Activated T-helper 2 cell treated with anti-CD3 and anti-CD28 coated beads, Interferon-gamma antibody, Interleukin-2, Interleukin-4, amounts not matched to agents 10 μg/mL and 5 μg/mL and 100 μg/mL, durations not matched to agents 14 hours and 24 hours and 36 hours (primary cell): ENCODE measurements around the gene MCCC1. TPM values are rescaled to one million over a fixed set of nuclear protein-coding genes. Genes with fewer than 3 reads are reported as not detected.

Experiments used
- DNase-seq: peaks from one replicate; pipeline ENCODE4 v3.0.0; 2021; ENCODE audit warnings: low spot score
- H3K27ac Mint-ChIP-seq: one replicate; pipeline ENCODE4 v1.8.0; 2021; ENCODE audit warnings: mixed read lengths
- H3K27me3 Mint-ChIP-seq: one replicate; pipeline ENCODE4 v1.8.0; 2021; ENCODE audit warnings: low read depth, mixed read lengths
- H3K36me3 Mint-ChIP-seq: one replicate; pipeline ENCODE4 v1.8.0; 2021; ENCODE audit warnings: low read depth, mixed read lengths
- H3K4me1 Mint-ChIP-seq: one replicate; pipeline ENCODE4 v1.8.0; 2021; ENCODE audit warnings: low read depth, mixed read lengths
- H3K4me3 Mint-ChIP-seq: one replicate; pipeline ENCODE4 v1.8.0; 2021; ENCODE audit warnings: low read depth, mild to moderate bottlenecking, moderate library complexity, mixed read lengths
- H3K9me3 Mint-ChIP-seq: one replicate; pipeline ENCODE4 v1.8.0; 2021; ENCODE audit warnings: mixed read lengths
- intact Hi-C: fragments of 100-400 bp; cut with micrococcal nuclease; formaldehyde crosslinking; loops from one replicate; pipeline ENCODE4 v1.15.1; 2023
- total RNA-seq: library from RNA; stranded (reverse); gene quantifications from 2 replicates; pipeline ENCODE4 v1.2.3, GENCODE V29; 2022

MCCC1 gene
- 25.8 and 31.2 TPM in 2 replicates for total RNA-seq

DNA sequence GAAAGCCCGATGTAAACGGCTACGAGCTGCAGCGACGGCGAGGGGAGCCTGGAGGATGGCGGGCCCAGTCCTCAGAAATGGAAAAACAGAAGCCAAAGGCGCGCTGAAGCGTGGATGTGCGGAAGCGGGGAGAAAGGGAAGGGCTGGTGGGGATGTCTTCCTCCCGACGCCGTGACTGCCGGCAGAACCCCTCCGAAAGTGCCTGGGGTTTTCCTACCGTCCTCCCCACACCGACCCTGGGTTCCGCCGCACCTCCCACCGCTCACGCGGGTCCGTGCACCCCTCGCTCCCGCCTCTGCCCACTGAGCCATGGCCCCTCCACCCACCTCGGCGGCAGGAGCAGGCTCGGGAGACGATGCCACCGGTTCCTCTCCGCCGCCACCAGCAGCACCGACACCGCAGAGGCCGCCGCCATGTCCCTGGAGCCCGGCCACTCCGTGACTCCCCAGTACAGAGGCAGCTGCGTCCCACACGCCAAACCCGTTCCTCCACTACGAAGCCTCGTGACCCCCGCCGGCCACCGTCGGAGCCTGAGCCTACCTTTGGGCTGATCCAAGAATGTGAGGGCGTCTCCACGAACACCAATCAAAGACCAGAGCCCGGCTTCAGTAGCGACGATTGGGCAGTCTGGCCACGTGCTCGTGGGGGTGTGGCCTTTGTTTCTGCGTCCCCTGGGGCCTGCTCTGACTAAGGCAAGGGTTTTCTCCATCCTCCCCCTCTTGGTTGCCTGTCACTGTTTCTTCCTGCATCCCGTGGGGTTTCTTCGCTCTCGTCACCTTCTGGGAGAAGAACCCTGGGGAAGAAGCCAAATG lies at the start of gene MCCC1:
TSS of gene MCCC1 (minus strand) at position 471 of the 812 bp plus-strand sequence. CDS start at position 415, 56 bp downstream.
- Mint-ChIP-seq H3K36me3 (peaks cover 27% of the 10 kb centered on the region), H3K4me1 (peaks cover 28% of the 10 kb centered on the region), H3K4me3 (peak within 1 kb of the TSS; percentile 96), H3K27ac (peak within 1 kb of the TSS; percentile 92), H3K9me3 (no peaks in the 10 kb centered on the region), H3K27me3 (no peaks in the 10 kb centered on the region)
- intact Hi-C loops = loop anchor here (5.0 to 10.0 kb wide), 3 partner anchors 134 to 307 kb away; partner anchors contain the start of gene ATP11B
- peak; percentile 97 for DNase-seq

DNA sequence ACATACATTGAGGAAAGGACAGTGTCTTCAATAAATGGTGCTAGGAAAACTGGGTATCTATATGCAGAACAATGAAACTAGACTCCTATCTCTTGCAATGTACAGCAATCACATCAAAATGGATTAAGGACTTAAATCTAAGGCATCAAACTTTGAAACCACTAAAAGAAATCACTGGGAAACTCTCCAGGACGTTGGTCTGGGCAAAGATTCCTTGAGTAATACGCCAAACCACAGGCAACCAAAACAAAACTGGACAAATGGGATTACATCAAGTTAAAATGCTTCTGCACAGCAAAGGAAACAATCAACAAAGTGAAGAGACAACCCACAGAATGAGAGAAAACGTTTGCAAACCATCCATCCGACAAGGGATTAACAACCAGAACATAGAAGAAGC lies 48.8 kb upstream of the MCCC1 start:
- Mint-ChIP-seq H3K36me3 (no peaks in the 10 kb centered on the region), H3K27me3 (no peaks in the 10 kb centered on the region), H3K27ac (no peak overlapping the region), H3K4me1 (peaks cover 2% of the 10 kb centered on the region), H3K9me3 (no peaks in the 10 kb centered on the region), H3K4me3 (no peak overlapping the region)
- no peak for DNase-seq
- intact Hi-C loops = no loop called here

DNA sequence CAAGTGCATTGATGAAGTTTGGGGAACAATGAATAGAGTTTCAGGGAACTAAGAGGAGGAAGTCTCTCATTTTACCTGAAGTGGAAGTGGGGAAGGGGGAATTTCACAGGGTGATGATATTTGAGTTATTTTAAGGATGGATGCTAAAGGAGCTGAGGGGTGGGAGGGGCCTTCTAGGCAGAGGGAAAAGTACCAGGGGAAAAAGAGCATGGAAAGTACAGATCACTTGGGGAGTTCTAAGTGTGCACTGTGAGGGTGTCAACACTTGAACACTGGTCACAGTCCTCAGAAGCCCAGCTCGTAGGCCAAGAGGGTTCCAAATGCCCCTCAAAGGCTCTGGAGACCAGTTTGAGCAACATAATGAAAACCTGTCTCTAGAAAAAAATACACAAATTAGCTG lies 45.1 kb upstream of the MCCC1 start:
- peaks cover 2% of the 10 kb centered on the region for H3K4me1 Mint-ChIP-seq
- no peak for DNase-seq
- H3K27me3 Mint-ChIP-seq = no peaks in the 10 kb centered on the region
- no peaks in the 10 kb centered on the region for H3K36me3 Mint-ChIP-seq
- no peak overlapping the region for H3K27ac Mint-ChIP-seq
- intact Hi-C loops = no loop called here
- H3K9me3 Mint-ChIP-seq = no peaks in the 10 kb centered on the region
- no peak overlapping the region for H3K4me3 Mint-ChIP-seq

DNA sequence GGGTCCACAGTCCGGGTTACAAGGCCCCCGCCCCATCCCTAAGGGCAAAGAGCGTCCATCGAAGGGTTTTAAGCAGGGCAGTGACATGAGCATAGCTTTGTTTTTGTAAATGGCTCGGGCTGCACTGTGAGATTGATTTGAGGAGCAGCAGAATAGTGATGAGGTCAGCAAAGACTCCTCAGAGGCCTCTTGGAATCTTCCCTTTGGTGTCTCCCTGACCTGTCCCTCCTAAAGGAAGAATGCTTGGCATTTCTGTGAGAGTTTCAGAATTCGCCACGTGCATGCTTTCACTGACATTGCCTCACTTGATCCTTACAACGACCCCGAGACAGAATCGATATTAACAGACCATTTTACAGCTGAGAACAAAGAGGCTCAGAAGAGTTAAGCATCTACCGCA lies 42.9 kb upstream of the MCCC1 start:
- no peak overlapping the region for H3K4me3 Mint-ChIP-seq
- peaks cover 2% of the 10 kb centered on the region for H3K4me1 Mint-ChIP-seq
- intact Hi-C loops = no loop called here
- H3K27me3 Mint-ChIP-seq = no peaks in the 10 kb centered on the region
- H3K36me3 Mint-ChIP-seq = no peaks in the 10 kb centered on the region
- H3K9me3 Mint-ChIP-seq = no peaks in the 10 kb centered on the region
- no peak for DNase-seq
- no peak overlapping the region for H3K27ac Mint-ChIP-seq

DNA sequence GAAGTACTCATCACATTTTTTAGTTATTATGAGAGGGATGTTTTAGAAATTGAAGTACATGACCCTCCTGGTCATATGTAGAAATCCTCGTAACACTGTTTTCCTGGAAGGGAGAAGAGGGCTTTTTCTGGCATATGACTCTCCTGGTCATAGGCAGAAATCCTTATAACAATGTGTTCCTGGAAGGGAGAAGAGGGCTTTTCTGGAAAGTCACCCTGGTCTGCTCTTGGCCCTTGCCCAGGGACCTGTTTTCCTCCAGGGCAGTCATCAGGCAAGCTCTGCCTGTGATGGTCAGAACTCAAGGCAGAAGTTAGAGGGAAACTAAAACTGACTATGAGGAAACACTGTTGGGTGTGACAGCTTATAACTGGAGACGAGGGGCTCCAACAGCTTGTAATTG lies 35.5 kb upstream of the MCCC1 start:
- no peak for DNase-seq
- Mint-ChIP-seq H3K4me1 (peaks cover 6% of the 10 kb centered on the region), H3K27me3 (no peaks in the 10 kb centered on the region), H3K36me3 (peaks cover 11% of the 10 kb centered on the region), H3K27ac (no peak overlapping the region), H3K9me3 (peaks cover 7% of the 10 kb centered on the region), H3K4me3 (no peak overlapping the region)
- intact Hi-C loops = no loop called here

DNA sequence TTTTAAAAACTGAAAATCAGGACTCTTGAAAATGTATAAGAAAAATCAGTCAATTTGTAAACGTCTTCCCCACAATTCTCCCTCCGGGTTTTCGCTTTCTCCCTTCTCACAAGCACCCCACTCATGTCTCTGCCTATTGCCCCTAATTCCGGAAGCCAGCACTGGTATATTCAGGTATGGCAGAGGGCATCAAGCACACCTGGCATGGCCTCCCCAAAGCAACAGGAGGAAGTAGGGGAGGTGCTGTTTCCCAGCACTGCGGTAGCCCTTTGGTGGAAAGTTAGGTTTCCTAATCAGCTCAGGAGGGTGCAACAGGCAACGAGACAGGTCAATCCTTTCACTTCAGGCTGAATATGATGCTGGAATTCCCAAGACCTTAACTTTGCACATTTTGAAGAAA lies 33.1 kb upstream of the MCCC1 start:
- no peak for DNase-seq
- Mint-ChIP-seq H3K27me3 (no peaks in the 10 kb centered on the region), H3K36me3 (peaks cover 28% of the 10 kb centered on the region)

DNA sequence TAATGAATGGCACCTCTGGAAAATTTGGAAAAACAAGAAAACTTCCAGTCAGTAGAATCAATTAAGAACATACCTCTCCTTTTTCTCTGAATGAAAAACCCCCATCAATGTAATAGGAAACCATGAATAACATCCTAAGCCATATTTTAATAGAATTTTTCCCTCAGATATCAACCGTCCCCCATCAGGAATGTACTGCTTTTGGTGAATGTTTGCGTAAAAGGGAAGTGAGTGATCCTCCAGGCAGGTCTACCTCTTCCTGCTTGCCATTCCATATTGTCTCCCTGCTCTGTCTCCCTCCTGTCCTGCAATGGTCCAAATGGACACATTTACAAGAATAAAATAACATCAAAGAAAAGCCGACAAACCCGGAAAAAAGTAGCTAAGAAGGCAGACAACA lies 32.4 kb upstream of the MCCC1 start:
- peaks cover 21% of the 10 kb centered on the region for H3K9me3 Mint-ChIP-seq
- no peak overlapping the region for H3K4me3 Mint-ChIP-seq
- DNase-seq = no peak
- no peak overlapping the region for H3K27ac Mint-ChIP-seq
- intact Hi-C loops = no loop called here
- H3K36me3 Mint-ChIP-seq = peaks cover 28% of the 10 kb centered on the region
- H3K4me1 Mint-ChIP-seq = peaks cover 6% of the 10 kb centered on the region
- no peaks in the 10 kb centered on the region for H3K27me3 Mint-ChIP-seq

More for the DNA sequence above, 33.1 kb upstream of the MCCC1 start:
- Mint-ChIP-seq H3K4me3 (no peak overlapping the region), H3K27ac (no peak overlapping the region), H3K4me1 (peaks cover 6% of the 10 kb centered on the region), H3K9me3 (peaks cover 21% of the 10 kb centered on the region)
- intact Hi-C loops = no loop called here

DNA sequence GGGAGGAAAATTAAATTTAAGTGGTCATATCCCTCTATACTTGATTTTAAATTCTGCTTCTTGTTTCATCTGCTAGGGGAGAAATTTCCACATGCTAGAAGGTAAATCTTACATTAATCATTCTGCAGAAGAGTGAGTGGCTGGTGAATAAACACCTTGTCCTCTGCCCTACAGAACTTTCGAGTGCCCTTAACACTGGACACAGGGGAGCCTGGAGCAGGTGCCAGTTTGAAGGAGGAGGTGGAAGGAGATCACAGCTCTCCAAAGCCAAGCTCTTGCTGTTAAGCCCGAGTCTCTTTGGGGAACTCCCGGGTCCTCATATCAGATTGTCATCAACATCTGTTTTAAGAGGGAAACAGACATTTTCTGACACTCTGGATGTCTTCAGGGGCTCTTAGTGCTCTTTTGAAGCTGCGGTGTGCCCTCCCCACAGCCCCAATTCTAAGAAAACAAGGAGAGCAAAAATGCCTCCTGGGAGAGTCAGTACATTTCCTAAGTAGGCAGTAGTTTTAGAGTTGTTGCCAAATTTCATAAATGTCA lies 32.0 kb upstream of the MCCC1 start:
- DNase-seq = no peak
- intact Hi-C loops = no loop called here
- Mint-ChIP-seq H3K9me3 (peaks cover 21% of the 10 kb centered on the region), H3K27me3 (no peaks in the 10 kb centered on the region), H3K4me1 (peaks cover 6% of the 10 kb centered on the region), H3K36me3 (peaks cover 28% of the 10 kb centered on the region), H3K4me3 (no peak overlapping the region), H3K27ac (no peak overlapping the region)

DNA sequence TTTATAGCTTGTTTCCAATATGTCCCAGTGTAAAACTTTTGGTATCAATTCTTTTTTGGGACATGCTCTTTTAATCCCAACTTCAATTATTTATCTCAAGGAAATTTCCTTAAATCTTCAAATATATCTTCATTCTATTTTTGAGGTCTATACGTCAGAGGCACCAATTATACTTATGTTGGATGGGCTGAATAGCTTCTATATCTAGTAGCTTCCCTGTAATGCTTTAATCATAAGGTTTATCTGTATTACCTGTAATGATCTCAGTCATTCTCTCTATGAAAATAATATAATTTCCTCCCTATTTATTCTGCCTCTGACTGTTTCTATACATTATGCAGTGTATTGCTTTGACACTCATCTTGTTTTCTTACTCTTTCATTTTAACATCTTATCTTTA lies 29.9 kb upstream of the MCCC1 start:
- Mint-ChIP-seq H3K27me3 (no peaks in the 10 kb centered on the region), H3K4me3 (no peak overlapping the region), H3K4me1 (peaks cover 5% of the 10 kb centered on the region), H3K27ac (no peak overlapping the region), H3K9me3 (peaks cover 21% of the 10 kb centered on the region), H3K36me3 (peaks cover 28% of the 10 kb centered on the region)
- DNase-seq = no peak
- intact Hi-C loops = no loop called here

DNA sequence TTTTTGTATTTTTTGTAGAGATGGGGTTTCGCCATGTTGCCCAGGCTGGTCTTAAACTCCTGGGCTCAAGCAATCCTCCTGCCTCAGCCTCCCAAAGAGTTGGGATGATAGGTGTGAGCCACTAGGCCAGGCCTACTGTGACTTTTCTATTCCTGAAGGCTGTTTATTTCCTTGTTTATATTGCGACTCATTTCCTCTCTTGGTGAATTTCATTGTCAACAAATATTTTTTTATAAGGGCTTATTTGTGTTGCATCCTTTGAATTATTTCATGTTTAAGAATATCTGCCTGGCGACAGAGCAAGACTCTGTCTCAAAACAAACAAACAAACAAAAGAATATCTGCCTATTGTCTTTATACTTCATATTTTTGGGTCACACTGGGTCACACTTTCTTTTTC lies 29.4 kb upstream of the MCCC1 start:
- no peak overlapping the region for H3K27ac Mint-ChIP-seq
- no peak for DNase-seq
- H3K27me3 Mint-ChIP-seq = no peaks in the 10 kb centered on the region
- H3K9me3 Mint-ChIP-seq = peaks cover 21% of the 10 kb centered on the region
- intact Hi-C loops = no loop called here
- H3K36me3 Mint-ChIP-seq = peaks cover 28% of the 10 kb centered on the region
- H3K4me1 Mint-ChIP-seq = peaks cover 5% of the 10 kb centered on the region
- no peak overlapping the region for H3K4me3 Mint-ChIP-seq

DNA sequence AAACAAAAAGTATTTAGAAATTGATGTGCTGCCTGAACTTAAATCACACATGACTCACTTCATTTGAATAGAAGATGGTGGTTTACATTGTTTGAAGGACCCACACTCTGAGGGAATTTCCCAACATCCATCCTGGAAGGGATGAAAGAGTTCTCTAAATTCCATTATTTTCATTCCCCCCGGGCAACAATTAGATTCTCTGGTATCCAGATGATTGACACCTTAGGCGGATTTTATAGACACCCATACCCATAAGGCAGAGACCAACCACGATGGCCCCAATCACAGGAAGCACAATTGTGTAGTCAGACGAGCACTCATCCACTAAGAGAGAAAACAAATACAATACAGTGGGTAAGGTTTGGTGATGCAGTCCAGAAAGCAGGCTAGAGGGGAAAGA lies 24.6 kb upstream of the MCCC1 start:
- Mint-ChIP-seq H3K27ac (no peak overlapping the region), H3K4me3 (no peak overlapping the region), H3K27me3 (no peaks in the 10 kb centered on the region), H3K9me3 (peaks cover 4% of the 10 kb centered on the region), H3K36me3 (peaks cover 8% of the 10 kb centered on the region), H3K4me1 (peaks cover 8% of the 10 kb centered on the region)
- intact Hi-C loops = loop anchor here (5.0 kb wide), 1 partner anchor 33 kb away; no protein-coding TSS in a partner anchor
- DNase-seq = no peak

DNA sequence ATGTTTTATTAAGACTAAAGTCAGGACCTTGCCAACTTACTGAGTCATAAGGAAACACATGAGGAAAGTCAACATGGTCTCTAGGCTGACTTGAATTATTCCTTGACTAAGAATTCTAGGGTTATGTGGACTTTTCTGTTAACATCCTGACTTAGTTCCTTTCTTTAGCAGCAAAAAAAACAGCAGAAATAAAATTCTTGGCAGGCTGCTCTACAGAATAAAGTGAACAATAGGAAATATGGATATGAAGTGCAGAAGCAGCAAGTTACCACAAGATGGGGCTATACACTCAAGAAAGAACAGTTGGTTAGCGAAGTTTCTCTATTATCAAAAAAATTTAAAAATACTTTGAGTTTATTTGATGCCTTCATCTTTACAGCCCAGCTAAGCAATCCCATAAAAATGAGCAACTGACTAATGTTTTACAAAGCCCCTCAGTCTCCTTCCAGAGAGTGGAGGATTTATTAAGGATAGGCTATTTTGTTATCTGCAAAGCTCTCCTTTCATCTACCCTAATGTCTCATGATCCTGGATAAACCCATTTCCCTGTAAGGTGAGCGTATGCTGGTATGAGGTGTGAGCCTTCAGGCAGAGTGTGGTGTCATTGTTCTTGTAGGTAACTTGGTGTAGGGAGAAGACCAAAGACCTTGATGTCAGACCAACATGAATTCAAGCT lies 23.1 kb upstream of the MCCC1 start:
- Mint-ChIP-seq H3K4me3 (no peak overlapping the region), H3K27ac (no peak overlapping the region), H3K27me3 (peaks cover 3% of the 10 kb centered on the region), H3K9me3 (no peaks in the 10 kb centered on the region), H3K4me1 (peaks cover 8% of the 10 kb centered on the region), H3K36me3 (no peaks in the 10 kb centered on the region)
- intact Hi-C loops = loop anchor here (1.0 to 5.0 kb wide), 4 partner anchors 35 to 264 kb away; no protein-coding TSS in a partner anchor
- DNase-seq = no peak
